Rectal smooth muscle tissue (tissue), 1 donor: ENCODE results near the gene USP25.

ENCODE experiments used
- H3K27ac ChIP-seq: one replicate; pipeline ENCODE4 v1.7.0; 2013; ENCODE audit warnings: low read depth, low read length, inconsistent platforms
- H3K27me3 ChIP-seq: one replicate; pipeline ENCODE4 v1.7.0; 2013; ENCODE audit warnings: low read length; ENCODE audit not compliant: control insufficient read depth, insufficient read depth
- H3K36me3 ChIP-seq: one replicate; pipeline ENCODE4 v1.7.0; 2013; ENCODE audit warnings: low read length; ENCODE audit not compliant: control insufficient read depth, insufficient read depth
- H3K4me1 ChIP-seq: one replicate; pipeline ENCODE4 v1.7.0; 2013; ENCODE audit warnings: low read length; ENCODE audit not compliant: control insufficient read depth, insufficient read depth
- H3K4me3 ChIP-seq: one replicate; pipeline ENCODE4 v1.7.0; 2013; ENCODE audit warnings: low read length
- H3K9ac ChIP-seq: one replicate; pipeline ENCODE4 v1.7.0; 2013; ENCODE audit warnings: low read length

The USP25 gene

GRCh38 chr21:15772654-15773053, 42.9 kb downstream of the USP25 start:
- H3K36me3 ChIP-seq, result no peaks in the 10 kb centered on the region
- peaks cover 11% of the 10 kb centered on the region for H3K4me1 ChIP-seq
- H3K9ac ChIP-seq, result no peak overlapping the region
- no peaks in the 10 kb centered on the region for H3K27me3 ChIP-seq
- no peak overlapping the region for H3K4me3 ChIP-seq
- no peak overlapping the region for H3K27ac ChIP-seq

- no peak overlapping the region for H3K9ac ChIP-seq
- H3K4me3 ChIP-seq, result no peak overlapping the region
- peaks cover 11% of the 10 kb centered on the region for H3K4me1 ChIP-seq
- no peaks in the 10 kb centered on the region for H3K27me3 ChIP-seq
- H3K36me3 ChIP-seq, result no peaks in the 10 kb centered on the region
- no peak overlapping the region for H3K27ac ChIP-seq
These were observed 44.8 kb downstream of the USP25 start for GRCh38 chr21:15774590-15774989.

GRCh38 chr21:15775291-15775690, 45.5 kb downstream of the USP25 start:
- peaks cover 11% of the 10 kb centered on the region for H3K4me1 ChIP-seq
- no peaks in the 10 kb centered on the region for H3K27me3 ChIP-seq
- H3K36me3 ChIP-seq, result no peaks in the 10 kb centered on the region
- H3K9ac ChIP-seq, result no peak overlapping the region
- H3K4me3 ChIP-seq, result no peak overlapping the region
- H3K27ac ChIP-seq, result no peak overlapping the region

GRCh38 chr21:15775981-15776380, 46.2 kb downstream of the USP25 start:
- Histone ChIP-seq H3K36me3 (no peaks in the 10 kb centered on the region), H3K4me1 (peaks cover 11% of the 10 kb centered on the region), H3K4me3 (no peak overlapping the region), H3K9ac (no peak overlapping the region), H3K27ac (no peak overlapping the region), H3K27me3 (no peaks in the 10 kb centered on the region)

GRCh38 chr21:15776818-15777217, 47.0 kb downstream of the USP25 start:
- Histone ChIP-seq H3K4me3 (no peak overlapping the region), H3K27me3 (no peaks in the 10 kb centered on the region), H3K4me1 (peaks cover 11% of the 10 kb centered on the region), H3K36me3 (peaks cover 4% of the 10 kb centered on the region), H3K9ac (no peak overlapping the region), H3K27ac (no peak overlapping the region)

- Histone ChIP-seq H3K27ac (no peak overlapping the region), H3K36me3 (peaks cover 13% of the 10 kb centered on the region), H3K27me3 (no peaks in the 10 kb centered on the region), H3K4me3 (no peak overlapping the region), H3K4me1 (no peaks in the 10 kb centered on the region), H3K9ac (no peak overlapping the region)
These were observed 52.2 kb downstream of the USP25 start for GRCh38 chr21:15781986-15782385.

GRCh38 chr21:15788847-15789523, 59.2 kb downstream of the USP25 start:
- no peak overlapping the region for H3K27ac ChIP-seq
- H3K9ac ChIP-seq, result no peak overlapping the region
- H3K4me1 ChIP-seq, result no peaks in the 10 kb centered on the region
- no peaks in the 10 kb centered on the region for H3K27me3 ChIP-seq
- H3K36me3 ChIP-seq, result no peaks in the 10 kb centered on the region
- H3K4me3 ChIP-seq, result no peak overlapping the region

- no peaks in the 10 kb centered on the region for H3K4me1 ChIP-seq
- no peak overlapping the region for H3K27ac ChIP-seq
- H3K27me3 ChIP-seq, result no peaks in the 10 kb centered on the region
- H3K36me3 ChIP-seq, result peaks cover 4% of the 10 kb centered on the region
- no peak overlapping the region for H3K4me3 ChIP-seq
- H3K9ac ChIP-seq, result no peak overlapping the region
These were observed 63.3 kb downstream of the USP25 start for GRCh38 chr21:15793109-15793508.

- Histone ChIP-seq H3K9ac (no peak overlapping the region), H3K4me3 (no peak overlapping the region), H3K27ac (no peak overlapping the region), H3K27me3 (no peaks in the 10 kb centered on the region), H3K36me3 (peaks cover 4% of the 10 kb centered on the region), H3K4me1 (no peaks in the 10 kb centered on the region)
These were observed 63.9 kb downstream of the USP25 start for GRCh38 chr21:15793550-15794235.

GRCh38 chr21:15794277-15794912, 64.6 kb downstream of the USP25 start:
- Histone ChIP-seq H3K27me3 (no peaks in the 10 kb centered on the region), H3K4me1 (no peaks in the 10 kb centered on the region), H3K27ac (no peak overlapping the region), H3K36me3 (peaks cover 4% of the 10 kb centered on the region), H3K9ac (no peak overlapping the region), H3K4me3 (no peak overlapping the region)

GRCh38 chr21:15795533-15795932, 65.8 kb downstream of the USP25 start:
- no peaks in the 10 kb centered on the region for H3K27me3 ChIP-seq
- H3K4me1 ChIP-seq, result no peaks in the 10 kb centered on the region
- no peak overlapping the region for H3K4me3 ChIP-seq

GRCh38 chr21:15797577-15798363, 68.0 kb downstream of the USP25 start:
- Histone ChIP-seq H3K4me1 (no peaks in the 10 kb centered on the region), H3K4me3 (no peak overlapping the region), H3K9ac (no peak overlapping the region), H3K27me3 (no peaks in the 10 kb centered on the region), H3K27ac (no peak overlapping the region), H3K36me3 (peaks cover 4% of the 10 kb centered on the region)

More at GRCh38 chr21:15795533-15795932, 65.8 kb downstream of the USP25 start:
- Histone ChIP-seq H3K36me3 (peaks cover 4% of the 10 kb centered on the region), H3K27ac (no peak overlapping the region), H3K9ac (no peak overlapping the region)
